HL-60 (cell line): ENCODE measurements around the gene COQ2.

Experiments used
- DNase-seq, 2 experiments: peaks; one replicate each; pipeline ENCODE4 v3.0.0-alpha.2; 2010 to 2020; ENCODE audit warnings: low read depth in 1 of 2, low spot score in 1 of 2
- H3K27ac ChIP-seq: fragments of 250-450 bp; sonication (Bioruptor Pico); replicated peaks from 2 replicates; pipeline ENCODE4 v1.5.1; 2020; ENCODE audit warnings: mild to moderate bottlenecking, moderate library complexity
- H3K27me3 ChIP-seq: fragments of 250-450 bp; sonication (Bioruptor Pico); 2 replicates; pipeline ENCODE4 v1.5.1; 2021; ENCODE audit warnings: mild to moderate bottlenecking, moderate library complexity; ENCODE audit not compliant: insufficient read depth, poor library complexity, severe bottlenecking
- H3K4me3 ChIP-seq: replicated peaks from 2 replicates; pipeline ENCODE4 v1.5.1; 2011; ENCODE audit warnings: mild to moderate bottlenecking, control low read depth, low read length; ENCODE audit not compliant: insufficient read depth
- CTCF ChIP-seq: IDR thresholded peaks from one replicate; pipeline ENCODE4 v1.5.1; 2011; ENCODE audit warnings: low read length, control low read depth, inconsistent platforms; ENCODE audit not compliant: insufficient read depth
- GABPA ChIP-seq: IDR thresholded peaks from 2 replicates; pipeline ENCODE4 v1.6.1; 2012; ENCODE audit warnings: low read depth
- POLR2AphosphoS5 ChIP-seq: IDR thresholded peaks from 2 replicates; pipeline ENCODE4 v1.6.1; 2012; ENCODE audit warnings: low read depth
- SPI1 ChIP-seq: IDR thresholded peaks from 2 replicates; pipeline ENCODE4 v1.6.1; 2012; ENCODE audit warnings: low read depth, mild to moderate bottlenecking, borderline replicate concordance
- TF ChIP-seq, protein P1 (sequence below): IDR thresholded peaks from 2 replicates; pipeline ENCODE4 v1.6.1; 2012; ENCODE audit warnings: low read depth; ENCODE audit not compliant: insufficient replicate concordance

Gene COQ2

GRCh38 chr4:83261307-83261706 lies 23.3 kb downstream of the COQ2 start:
- Histone ChIP-seq H3K27me3 (no peaks in the 10 kb centered on the region), H3K27ac (no peak overlapping the region), H3K4me3 (no peak overlapping the region)
- TF ChIP-seq CTCF (no peak), GABPA (no peak), SPI1 (no peak), POLR2AphosphoS5 (no peak)
- TF ChIP-seq, protein P1, sequence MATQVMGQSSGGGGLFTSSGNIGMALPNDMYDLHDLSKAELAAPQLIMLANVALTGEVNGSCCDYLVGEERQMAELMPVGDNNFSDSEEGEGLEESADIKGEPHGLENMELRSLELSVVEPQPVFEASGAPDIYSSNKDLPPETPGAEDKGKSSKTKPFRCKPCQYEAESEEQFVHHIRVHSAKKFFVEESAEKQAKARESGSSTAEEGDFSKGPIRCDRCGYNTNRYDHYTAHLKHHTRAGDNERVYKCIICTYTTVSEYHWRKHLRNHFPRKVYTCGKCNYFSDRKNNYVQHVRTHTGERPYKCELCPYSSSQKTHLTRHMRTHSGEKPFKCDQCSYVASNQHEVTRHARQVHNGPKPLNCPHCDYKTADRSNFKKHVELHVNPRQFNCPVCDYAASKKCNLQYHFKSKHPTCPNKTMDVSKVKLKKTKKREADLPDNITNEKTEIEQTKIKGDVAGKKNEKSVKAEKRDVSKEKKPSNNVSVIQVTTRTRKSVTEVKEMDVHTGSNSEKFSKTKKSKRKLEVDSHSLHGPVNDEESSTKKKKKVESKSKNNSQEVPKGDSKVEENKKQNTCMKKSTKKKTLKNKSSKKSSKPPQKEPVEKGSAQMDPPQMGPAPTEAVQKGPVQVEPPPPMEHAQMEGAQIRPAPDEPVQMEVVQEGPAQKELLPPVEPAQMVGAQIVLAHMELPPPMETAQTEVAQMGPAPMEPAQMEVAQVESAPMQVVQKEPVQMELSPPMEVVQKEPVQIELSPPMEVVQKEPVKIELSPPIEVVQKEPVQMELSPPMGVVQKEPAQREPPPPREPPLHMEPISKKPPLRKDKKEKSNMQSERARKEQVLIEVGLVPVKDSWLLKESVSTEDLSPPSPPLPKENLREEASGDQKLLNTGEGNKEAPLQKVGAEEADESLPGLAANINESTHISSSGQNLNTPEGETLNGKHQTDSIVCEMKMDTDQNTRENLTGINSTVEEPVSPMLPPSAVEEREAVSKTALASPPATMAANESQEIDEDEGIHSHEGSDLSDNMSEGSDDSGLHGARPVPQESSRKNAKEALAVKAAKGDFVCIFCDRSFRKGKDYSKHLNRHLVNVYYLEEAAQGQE = no peak
- no peak for DNase-seq

- H3K27me3 ChIP-seq = no peaks in the 10 kb centered on the region
- H3K27ac ChIP-seq = no peak overlapping the region
- H3K4me3 ChIP-seq = no peak overlapping the region
- TF ChIP-seq CTCF (no peak), SPI1 (no peak), POLR2AphosphoS5 (no peak), GABPA (no peak)
- TF ChIP-seq, protein P1 = no peak
- no peak for DNase-seq
Measured at GRCh38 chr4:83259586-83259985, 25.0 kb downstream of the COQ2 start.

DNA sequence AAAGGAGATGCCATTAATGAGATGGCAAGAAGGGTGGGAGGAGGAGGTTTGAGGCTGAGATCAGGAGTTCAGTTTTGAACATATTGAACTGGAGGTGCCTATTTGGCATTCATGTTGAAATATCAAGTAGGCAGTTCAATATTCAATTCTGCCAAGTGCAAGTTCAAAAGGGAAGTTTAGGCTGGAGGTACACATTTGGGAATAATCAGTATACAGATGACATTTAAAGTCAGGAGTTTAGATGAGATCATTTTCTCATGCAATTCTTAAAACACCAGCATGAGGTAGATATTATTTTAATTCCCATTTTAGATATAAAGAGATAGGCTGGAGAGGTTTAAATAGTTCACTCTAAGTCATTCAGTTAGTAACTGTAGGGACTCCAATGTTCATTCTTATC lies 26.1 kb downstream of the COQ2 start:
- DNase-seq = no peak
- TF ChIP-seq POLR2AphosphoS5 (no peak), SPI1 (no peak), CTCF (no peak), GABPA (no peak)
- TF ChIP-seq, protein P1 = no peak
- no peak overlapping the region for H3K4me3 ChIP-seq
- H3K27me3 ChIP-seq = no peaks in the 10 kb centered on the region
- no peak overlapping the region for H3K27ac ChIP-seq
